ENCODE data around the gene WBP1.
"Not testable (repeated sequence)": the region's sequence is repeated elsewhere in the genome, so short reads cannot be mapped to it uniquely, and the experiment has no call there.

WBP1 gene

GRCh38 chr2:74426181-74426758, 32.0 kb upstream of the WBP1 start:
- in situ Hi-C loops (cut with MboI; ENCODE audit: low sequenced_read_pairs): no loop called here

- in situ Hi-C loops (cut with MboI; ENCODE audit: low sequenced_read_pairs): no loop called here
These were observed 30.7 kb upstream of the WBP1 start for GRCh38 chr2:74427551-74427950.

GRCh38 chr2:74428675-74429074, 29.6 kb upstream of the WBP1 start:
- in situ Hi-C loops (cut with MboI; ENCODE audit: low sequenced_read_pairs): no loop called here

GRCh38 chr2:74429487-74430451, 28.5 kb upstream of the WBP1 start:
- in situ Hi-C loops (cut with MboI; ENCODE audit: low sequenced_read_pairs): no loop called here

GRCh38 chr2:74430502-74430901, 27.7 kb upstream of the WBP1 start:
- in situ Hi-C loops (cut with MboI; ENCODE audit: low sequenced_read_pairs): no loop called here

GRCh38 chr2:74436111-74436805, 22.0 kb upstream of the WBP1 start:
- in situ Hi-C loops (cut with MboI; ENCODE audit: low sequenced_read_pairs): no loop called here

- in situ Hi-C loops (cut with MboI; ENCODE audit: low sequenced_read_pairs): no loop called here
These were observed 21.2 kb upstream of the WBP1 start for GRCh38 chr2:74436848-74437695.

GRCh38 chr2:74438248-74438647, 20.0 kb upstream of the WBP1 start:
- in situ Hi-C loops (cut with MboI; ENCODE audit: low sequenced_read_pairs): no loop called here

- in situ Hi-C loops (cut with MboI; ENCODE audit: low sequenced_read_pairs): no loop called here
These were observed 18.9 kb upstream of the WBP1 start for GRCh38 chr2:74439373-74439772.

- in situ Hi-C loops (cut with MboI; ENCODE audit: low sequenced_read_pairs): no loop called here
These were observed 18.3 kb upstream of the WBP1 start for GRCh38 chr2:74439803-74440377.

- in situ Hi-C loops (cut with MboI; ENCODE audit: low sequenced_read_pairs): no loop called here
These were observed 17.7 kb upstream of the WBP1 start for GRCh38 chr2:74440378-74441169.

GRCh38 chr2:74441170-74441689, 17.0 kb upstream of the WBP1 start:
- in situ Hi-C loops (cut with MboI; ENCODE audit: low sequenced_read_pairs): no loop called here

- in situ Hi-C loops (cut with MboI; ENCODE audit: low sequenced_read_pairs): no loop called here
These were observed 16.4 kb upstream of the WBP1 start, which contains the start of gene RTKN for GRCh38 chr2:74441690-74442482. Gene RTKN, minus strand, starts transcription at chr2:74441937. Its CDS starts 121 bp downstream, at chr2:74441816.

- in situ Hi-C loops (cut with MboI; ENCODE audit: low sequenced_read_pairs): not testable (repeated sequence)
These were observed 15.5 kb upstream of the WBP1 start for GRCh38 chr2:74442483-74443297.

GRCh38 chr2:74444498-74445318, 13.5 kb upstream of the WBP1 start:
- in situ Hi-C loops (cut with MboI; ENCODE audit: low sequenced_read_pairs): no loop called here

- in situ Hi-C loops (cut with MboI; ENCODE audit: low sequenced_read_pairs): no loop called here
These were observed 10.8 kb upstream of the WBP1 start for GRCh38 chr2:74447230-74447999.
